HG03439 (cell line): Measurements from ENCODE around the gene TBC1D17.

Experiments used
- ATAC-seq: cut with Tn5 transposase; IDR thresholded peaks from one replicate; pipeline ENCODE4 v1.9.1; 2021; ENCODE audit warnings: mild to moderate bottlenecking, moderate library complexity; ENCODE audit not compliant: unreplicated experiment

TBC1D17 gene

DNA sequence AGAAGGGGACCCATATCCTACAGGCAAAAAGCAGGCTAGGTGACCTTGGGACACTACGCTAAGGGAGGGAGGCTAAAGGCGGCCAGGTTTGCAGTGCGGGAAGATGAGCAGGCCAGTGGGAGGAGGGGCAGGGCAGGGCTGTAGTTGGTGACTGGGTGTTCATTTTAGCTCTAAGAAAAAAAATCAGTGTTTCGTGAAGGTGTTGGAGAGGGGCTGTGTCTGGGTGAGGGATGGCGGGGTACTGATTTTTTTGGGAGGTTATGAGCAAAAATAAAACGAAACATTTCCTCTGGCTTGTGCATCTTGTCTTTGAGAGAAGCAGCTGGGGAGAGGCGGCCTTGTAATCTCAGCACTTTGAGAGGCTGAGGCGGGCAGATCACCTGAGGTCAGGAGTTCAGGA is 56.1 kb downstream of the TBC1D17 start:
- ATAC-seq = no peak

GRCh38 chr19:49936549-49936948 is 59.0 kb downstream of the TBC1D17 start:
- ATAC-seq = no peak

DNA sequence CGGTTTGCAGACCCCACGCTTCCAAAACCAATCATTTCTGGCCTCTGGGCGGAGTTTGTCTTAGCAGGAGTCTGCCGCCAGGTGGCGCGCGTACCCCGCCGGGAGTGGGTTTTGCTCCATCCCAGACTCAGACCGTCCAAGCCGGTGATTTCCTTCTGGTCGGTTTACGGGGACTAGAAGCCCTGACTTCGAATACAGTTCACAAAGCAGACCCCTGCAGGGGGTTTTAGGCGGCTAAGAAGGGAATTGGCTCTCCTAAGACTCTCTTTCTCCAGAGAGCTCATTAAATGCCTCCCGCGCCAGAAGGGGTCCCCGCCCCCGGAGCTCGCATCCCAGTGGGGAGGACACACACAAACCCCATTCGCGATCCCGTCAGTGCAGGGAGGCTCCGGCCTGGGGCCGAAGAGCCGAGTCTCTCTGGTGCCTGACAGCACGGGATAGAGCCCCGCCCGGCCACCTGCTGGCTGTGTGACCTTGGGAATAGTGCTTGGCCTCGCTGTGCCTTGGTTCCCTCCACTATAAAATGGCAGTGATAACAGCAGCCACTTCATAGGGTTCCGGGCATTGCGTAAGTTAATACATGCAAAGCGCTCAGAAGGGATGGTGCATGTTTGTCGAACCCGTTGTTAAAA is 60.4 kb downstream of the TBC1D17 start:
- no peak for ATAC-seq
